Jurkat, Clone E6-1 (cell line): ENCODE data around the gene WSCD2.
"Not testable (repeated sequence)": the region's sequence is repeated elsewhere in the genome, so short reads cannot be mapped to it uniquely, and the experiment has no call there.

Experiments
- DNase-seq: peaks from one replicate; pipeline ENCODE4 v3.0.0-alpha.2; 2011; ENCODE audit warnings: low read depth, low spot score
- H3K4me3 ChIP-seq: 2 replicates; pipeline ENCODE4 v1.5.1; 2011; ENCODE audit warnings: mild to moderate bottlenecking, low read length, control low read depth, moderate library complexity

The WSCD2 gene

DNA sequence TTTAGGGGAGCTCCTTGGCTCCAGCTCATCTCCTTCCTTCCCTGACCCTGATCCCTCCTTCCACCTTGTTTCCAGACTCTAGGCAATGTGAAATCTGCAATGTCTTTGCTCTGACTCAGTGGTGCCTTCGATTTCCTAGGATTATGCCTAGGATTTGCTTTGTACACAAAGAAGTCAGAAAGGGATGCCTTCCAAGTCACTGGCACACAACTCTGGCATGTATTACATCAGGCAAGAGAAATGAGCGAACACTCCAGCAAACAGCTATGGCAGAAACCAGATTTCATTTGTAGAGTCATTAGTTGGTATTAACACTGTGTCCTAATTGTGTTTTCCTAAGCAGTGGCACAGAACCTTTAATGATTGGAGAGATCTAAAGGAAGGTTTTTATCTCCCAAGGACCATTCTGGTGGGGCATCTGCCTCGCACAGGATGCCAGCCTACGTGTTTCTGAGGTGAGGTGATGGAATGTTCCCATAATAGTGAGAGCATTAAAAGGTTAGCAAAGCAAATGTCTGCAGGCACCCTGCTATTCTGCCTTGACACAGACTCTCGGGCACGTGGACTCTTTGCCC lies 84.9 kb downstream of the WSCD2 start:
- no peak for DNase-seq
- H3K4me3 ChIP-seq = no peak overlapping the region

DNA sequence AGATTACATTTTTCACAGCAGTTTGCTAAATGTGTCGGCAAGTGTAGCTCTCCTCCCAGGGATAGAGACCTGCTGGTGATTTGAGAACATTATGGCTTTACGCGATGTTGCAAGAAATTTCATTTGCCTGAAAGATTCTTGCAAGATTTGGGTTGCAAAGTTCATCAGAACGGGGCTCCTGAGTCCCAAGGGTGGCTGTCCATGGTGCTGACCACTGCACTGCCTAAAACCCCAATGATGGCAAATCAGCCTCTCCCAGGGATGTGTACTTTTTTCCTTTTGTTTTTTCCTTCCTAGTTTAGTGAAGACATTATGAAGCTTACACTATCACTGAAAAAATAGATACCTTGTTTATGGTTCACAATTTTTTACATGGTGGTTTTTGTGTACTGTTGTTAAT lies 85.4 kb downstream of the WSCD2 start:
- H3K4me3 ChIP-seq = no peak overlapping the region
- no peak for DNase-seq

DNA sequence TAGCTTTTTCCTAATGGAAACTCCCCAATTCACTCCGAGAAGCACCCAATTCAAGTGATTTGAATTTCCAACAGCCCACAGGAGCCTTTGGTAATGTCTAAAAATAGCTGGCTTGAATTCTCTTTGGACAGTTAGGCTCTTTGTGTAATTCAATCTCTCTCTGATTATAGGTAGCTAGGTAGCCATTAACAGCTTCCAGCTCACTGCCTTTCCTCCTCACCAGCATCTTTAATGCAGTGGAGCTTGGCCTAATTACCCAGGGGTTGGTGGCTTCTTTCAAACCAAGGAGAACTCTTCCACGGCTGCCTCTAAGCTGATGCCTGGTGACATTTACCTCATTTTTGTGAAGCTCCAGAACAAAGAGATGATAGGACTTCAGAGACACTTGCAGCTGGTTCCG lies 86.4 kb downstream of the WSCD2 start:
- no peak for DNase-seq
- no peak overlapping the region for H3K4me3 ChIP-seq

DNA sequence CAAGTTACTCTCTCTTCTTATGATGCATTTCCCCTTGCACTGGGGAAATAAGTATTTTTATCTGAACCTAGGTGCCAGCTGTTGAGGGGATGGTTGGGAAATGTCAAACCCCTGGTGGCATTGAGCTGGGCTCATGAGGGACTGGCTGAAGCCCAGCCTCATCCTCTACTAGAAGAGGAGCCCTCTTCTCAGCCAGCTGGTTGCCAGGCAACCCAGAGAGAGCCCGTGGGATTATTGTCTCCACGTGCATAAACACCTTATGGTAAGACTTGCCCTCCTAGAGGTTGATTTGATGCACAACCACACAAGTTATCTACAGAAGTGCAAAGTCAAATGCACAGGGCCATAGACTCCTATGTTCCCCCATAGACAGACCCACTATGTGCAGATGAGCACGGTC lies 89.8 kb downstream of the WSCD2 start:
- no peak overlapping the region for H3K4me3 ChIP-seq
- DNase-seq = no peak

DNA sequence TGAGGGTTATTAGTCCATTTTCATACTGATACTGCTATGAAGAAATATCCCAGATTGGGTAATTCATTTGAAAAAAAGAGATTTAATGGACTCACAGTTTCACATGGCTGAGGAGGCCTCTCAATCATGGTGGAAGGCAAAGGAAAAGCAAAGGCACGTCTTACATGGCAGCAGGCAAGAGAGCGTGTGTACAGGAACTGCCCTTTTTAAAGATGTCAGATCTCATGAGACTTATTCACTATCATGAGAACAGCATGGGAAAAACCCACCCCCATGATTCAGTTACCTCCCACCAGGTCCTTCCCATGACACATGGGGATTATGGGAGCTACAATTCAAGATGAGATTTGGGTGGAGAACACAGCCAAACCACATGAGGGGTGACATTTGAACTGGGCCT lies 96.0 kb downstream of the WSCD2 start:
- DNase-seq, H3K4me3 ChIP-seq: not testable (repeated sequence)

DNA sequence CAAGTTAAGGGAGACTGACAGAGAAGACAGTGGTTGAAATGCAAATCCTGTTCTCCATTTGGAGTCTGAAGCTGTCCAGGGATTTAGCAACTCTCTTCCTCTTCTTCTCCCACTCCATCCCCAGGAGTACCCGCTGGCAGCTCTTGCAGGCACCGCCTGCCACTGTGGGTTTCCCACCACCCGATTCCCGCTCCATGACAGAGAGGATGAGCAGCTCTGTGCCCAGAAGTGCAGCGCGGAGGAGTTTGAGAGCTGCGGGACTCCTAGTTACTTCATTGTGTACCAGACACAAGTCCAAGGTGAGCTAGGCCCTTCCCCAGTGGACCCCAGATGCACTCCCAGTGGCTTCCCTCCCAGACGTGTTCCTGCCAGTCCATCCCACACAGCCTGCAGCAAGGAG lies 97.8 kb downstream of the WSCD2 start:
- no peak for DNase-seq

DNA sequence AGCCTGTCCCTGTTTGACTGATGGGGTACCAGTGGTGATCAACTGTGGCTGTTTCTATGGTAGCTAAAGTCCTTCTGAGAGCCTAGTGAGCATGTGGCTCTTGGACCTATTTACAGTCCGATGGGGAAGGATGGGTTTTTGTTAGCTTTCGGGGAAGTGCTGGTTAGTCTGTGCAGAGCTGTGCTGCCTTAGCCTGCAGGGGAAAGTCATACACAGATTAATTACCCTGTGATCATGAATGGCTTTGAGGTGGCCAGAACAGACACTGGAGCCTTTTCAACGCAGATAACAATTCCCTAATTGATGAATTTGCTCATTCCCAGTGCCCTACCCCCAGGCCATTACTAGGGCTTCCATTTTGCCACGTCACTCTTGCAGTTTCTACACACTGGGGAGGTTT lies 99.7 kb downstream of the WSCD2 start:
- H3K4me3 ChIP-seq = no peak overlapping the region
- DNase-seq = no peak

More for the DNA sequence above, 97.8 kb downstream of the WSCD2 start:
- H3K4me3 ChIP-seq = no peak overlapping the region

DNA sequence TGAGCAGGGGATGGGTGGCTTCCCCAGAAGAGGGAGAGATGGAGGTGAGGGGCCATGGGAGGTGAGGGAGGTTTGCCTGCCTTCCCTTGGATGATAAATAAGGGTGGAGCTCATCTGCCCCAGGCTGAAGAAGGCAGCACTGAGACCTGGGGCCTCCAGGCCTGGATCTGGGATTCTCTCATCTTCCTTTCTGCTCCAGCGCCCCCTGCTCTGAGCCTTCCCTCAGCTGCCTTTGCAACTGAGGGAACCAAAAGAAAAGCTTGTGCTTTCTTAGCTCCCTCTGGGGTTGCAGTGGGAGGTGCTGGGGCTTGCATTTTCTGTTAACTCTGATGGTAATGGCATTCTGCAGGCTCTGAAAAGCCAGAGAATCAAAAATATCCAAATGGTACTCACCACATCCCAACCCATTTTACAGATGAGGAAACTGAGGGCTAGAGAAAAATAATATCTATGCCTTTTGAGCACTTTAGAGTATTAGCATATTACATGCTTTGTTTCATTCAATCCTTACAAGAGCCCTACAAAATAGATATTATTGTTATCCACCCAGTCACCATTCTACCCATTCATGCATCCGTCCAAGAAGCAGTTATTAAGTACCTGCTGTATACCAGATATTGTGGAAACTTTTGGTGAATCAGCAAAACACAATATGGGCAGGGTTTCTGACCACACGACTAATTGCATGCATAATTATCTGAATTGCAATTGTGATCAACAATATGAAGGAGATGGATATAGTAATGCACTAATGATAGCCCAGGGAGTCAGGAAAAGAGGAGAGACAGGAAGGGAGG lies 102.2 kb downstream of the WSCD2 start:
- H3K4me3 ChIP-seq = no peak overlapping the region
- no peak for DNase-seq

DNA sequence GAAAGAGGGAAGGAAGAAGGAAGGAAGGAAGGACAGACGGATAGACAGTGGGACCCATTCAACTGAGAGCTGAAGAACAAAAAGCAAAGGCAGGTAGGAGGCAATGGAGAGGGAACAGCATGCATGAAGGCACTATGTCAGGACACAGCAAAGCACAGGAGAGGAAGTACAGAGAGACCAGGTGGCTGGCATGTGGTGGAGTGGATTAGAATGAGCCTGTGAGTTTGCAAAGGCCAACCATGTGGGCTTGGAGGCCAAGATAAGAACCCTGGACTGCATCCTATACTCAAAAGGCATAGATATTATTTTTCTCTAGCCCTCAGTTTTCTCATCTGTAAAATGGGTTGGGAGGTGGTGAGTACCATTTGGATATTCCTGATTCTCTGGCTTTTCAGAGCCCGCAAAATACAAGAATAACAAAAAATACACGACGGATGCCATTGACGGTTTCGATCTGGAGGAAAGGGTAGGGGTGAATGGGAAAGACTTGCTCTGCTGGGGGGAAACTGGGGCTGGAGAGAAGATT lies 102.9 kb downstream of the WSCD2 start:
- no peak overlapping the region for H3K4me3 ChIP-seq
- no peak for DNase-seq

DNA sequence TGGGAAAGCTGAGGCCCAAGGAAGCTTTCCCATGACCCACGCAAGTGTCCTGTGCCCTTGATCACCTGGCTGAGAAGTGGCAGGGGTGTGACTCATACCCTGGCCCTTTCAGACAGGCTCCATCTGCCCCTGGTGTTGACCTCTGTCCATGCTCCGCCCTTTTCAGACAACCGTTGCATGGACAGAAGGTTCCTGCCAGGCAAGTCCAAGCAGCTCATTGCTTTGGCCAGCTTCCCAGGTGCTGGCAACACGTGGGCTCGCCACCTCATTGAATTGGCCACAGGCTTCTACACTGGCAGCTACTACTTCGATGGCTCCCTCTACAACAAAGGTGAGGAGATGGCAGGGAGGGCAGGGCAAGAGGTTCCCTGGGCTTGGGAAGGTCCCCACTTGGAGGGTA lies 103.5 kb downstream of the WSCD2 start:
- no peak for DNase-seq
- H3K4me3 ChIP-seq = no peak overlapping the region

DNA sequence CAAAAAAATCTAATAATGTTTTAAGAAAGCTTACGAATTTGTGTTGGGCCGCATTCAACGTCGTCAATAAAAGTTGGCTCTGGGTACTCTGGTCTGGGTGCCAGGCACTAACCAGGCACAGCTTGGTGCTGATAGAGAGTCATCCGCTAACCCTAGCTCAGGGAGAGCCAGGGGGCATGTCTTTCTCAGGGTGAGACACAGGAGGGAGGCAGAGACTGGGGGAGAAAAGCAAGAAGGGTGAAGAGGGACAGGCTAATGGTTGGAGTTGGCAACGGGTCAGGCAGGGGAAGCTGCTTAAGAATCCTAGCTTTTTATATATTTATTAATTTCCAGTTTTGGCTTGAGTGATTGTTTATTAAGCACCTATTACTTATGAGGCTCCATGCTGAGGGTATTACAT lies 105.1 kb downstream of the WSCD2 start:
- H3K4me3 ChIP-seq = no peak overlapping the region
- DNase-seq = no peak

DNA sequence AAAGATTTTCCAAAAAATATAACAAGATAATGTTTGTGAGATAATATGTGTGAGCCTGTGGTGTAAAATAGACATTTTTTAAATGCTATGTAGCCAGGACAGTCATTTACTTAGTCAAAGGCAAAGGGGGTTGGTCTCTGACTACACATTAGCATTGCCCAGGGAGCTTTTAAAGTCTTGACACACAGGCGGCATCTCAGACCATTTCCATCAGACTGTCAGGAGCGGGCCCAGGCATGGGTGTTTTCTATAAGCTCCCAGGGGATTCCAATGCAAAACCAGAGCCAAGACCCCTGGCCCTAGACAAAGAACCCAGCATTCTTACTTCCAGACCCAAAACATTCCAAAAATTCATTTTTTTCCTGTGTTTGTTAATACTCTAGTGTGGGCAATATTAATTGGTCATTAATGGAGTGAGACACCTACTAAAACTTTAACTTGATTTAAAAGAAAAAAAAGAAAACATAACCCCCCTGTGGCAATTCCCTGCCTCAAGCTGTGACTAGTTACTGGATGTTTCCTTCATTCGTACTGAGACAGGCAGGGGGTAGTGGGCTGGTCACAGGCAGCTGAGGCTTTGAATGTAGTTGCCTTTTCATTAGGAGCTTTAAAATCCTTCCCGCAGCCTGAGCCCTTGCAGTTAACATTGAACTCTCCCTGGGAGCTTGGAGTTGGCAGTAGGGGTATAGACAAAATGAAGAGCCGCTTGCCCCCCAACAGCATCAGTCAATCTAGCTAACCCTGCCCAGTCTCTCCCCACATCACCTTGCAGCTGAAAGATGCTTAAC lies 106.3 kb downstream of the WSCD2 start:
- no peak for DNase-seq
- H3K4me3 ChIP-seq = no peak overlapping the region

DNA sequence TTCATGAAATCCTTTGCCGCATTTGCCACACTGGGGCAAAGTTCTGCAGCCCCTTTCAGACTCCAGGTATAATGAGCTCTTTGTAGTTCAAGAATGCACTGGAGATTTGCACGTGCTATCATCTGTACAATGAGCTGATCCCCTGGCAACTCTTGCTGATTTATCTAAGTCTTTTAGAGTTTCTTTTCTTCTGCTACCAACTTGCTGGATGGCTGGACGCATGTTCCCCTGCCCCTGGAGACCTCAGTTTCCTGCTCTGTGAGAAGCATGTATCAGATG lies 106.8 kb downstream of the WSCD2 start:
- DNase-seq = no peak
- no peak overlapping the region for H3K4me3 ChIP-seq

DNA sequence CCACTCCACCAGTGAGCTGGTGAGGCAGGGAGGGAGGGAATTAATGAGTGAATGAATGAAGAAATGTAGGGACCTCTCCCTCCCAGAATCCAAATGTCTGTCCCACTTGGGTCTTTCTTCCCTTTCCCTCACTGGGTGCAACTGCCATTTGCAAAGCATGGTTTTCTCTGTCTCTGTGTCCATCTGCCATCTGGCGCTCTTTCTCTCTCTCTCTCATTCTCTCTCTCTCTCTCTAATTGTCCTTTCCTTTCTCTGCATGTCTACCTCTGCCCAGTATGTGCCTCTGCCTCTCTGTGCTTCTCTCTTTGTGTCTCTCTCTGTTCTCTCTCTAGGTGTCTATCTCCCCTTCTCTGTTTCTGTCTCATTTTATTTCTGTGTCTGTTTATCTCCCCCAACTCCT lies 107.3 kb downstream of the WSCD2 start:
- H3K4me3 ChIP-seq = no peak overlapping the region

DNA sequence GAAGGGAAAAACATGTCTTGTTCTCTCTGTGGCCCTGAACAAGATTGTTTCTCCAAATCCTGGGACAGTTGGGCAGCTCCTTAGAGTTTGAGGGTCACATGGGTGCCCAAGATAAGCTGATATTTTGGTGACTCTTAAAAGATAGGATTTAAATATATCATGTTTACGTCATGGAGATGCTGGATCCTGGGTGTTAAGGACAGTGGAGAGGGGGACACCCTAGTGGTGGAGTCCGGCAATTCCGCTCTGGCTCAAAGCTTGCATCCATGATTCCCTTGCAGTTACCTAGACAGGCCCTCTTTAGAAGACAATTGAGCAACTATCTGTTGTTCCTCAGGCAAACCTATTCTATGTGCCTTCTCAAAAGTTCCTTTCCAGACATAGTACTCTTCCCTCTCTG lies 108.2 kb downstream of the WSCD2 start:
- no peak overlapping the region for H3K4me3 ChIP-seq
- DNase-seq = no peak

More for the DNA sequence above, 107.3 kb downstream of the WSCD2 start:
- no peak for DNase-seq

DNA sequence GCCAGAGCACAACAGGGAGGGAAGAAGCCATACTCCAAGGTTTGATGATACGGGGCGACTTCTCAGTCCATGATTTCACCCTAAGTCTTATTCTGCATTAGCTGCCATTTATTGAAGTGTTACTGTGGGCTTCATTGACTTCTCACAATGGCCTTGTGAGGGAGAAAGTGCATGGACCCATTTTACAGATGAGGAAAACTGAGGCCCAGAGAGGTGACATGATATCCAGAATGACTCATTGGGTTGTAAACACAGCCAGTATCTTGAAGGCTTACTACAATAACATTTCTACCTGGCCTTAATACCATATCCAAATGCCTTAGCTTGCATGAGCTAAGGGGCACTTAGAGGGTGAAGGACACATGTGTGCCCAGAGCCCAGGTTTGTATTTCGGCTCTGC lies 109.4 kb downstream of the WSCD2 start:
- no peak overlapping the region for H3K4me3 ChIP-seq
- DNase-seq = no peak

DNA sequence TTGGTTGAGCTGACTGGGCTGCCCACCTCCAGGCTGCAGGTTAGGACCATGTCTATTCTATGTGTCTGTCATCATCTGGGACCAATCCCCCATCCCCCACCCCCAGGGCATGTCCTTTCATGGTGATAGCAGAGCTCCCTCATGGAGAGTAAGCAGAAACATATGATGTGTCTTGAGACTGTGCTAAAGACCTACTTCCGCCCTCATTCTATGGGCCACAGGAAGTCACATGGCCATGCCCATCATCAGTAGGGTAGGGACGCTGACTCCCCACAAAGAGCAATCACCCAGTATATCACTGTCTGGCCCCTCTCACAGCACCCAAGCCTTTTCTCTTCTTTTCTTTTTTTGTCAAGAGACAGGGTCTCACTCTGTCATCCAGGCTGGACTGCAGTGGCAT lies 110.3 kb downstream of the WSCD2 start:
- no peak overlapping the region for H3K4me3 ChIP-seq
- DNase-seq = no peak

DNA sequence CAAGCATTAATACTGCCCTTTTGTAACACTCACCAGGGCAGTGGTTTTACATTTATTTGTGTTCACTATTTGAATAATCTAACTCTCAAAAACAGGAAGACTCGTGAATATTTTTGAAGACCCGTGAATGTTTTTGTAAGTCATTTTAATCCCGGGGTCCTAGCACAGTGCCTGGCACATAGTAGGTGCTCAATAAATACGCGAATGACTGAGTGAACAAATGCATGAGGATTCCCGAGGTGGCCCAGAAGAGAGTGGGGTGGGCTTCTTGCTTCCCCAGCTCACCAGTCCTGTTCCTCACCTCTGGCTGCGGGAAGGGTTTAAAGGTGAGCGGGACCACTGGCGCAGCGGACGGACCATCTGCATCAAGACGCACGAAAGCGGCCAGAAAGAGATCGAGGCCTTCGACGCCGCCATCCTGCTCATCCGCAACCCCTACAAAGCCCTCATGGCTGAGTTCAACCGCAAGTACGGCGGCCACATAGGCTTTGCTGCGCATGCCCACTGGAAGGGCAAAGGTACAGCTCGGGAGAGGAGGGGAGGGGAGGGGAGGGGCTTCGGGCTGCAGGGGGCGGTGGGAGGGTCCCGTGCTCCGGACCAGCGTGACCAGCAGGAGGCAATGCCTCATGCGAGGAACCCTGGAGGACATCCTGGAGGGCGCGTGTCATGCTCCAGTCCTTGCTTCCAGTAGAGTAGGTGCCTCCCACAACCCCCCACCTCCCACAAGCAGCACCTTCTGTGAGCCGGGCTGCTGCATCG lies 111.1 kb downstream of the WSCD2 start:
- H3K4me3 ChIP-seq = no peak overlapping the region
- DNase-seq = no peak

DNA sequence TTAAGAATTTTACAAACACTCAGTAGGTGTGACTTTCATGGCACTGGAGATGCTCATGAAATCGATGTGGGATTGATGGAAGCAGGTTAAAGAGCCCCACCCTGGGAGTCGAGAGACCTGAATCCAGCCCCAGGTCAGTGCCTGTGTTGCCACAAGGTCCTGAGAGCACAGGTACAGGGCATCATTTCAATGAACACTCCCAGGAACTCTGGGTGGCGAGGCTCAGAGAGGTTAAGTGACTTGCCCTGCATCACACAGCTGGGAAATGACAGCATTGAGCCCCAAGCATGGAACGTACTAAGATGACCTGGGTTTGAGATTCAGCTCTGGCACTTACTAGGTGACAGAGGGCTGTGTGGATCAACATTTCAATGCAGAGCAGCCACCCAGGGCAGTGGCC lies 111.8 kb downstream of the WSCD2 start:
- no peak for DNase-seq
- H3K4me3 ChIP-seq = no peak overlapping the region
